Esophagus squamous epithelium (tissue), 4 donors: ENCODE measurements around the gene DLG2.

Source experiments
- POLR2A ChIP-seq, 4 donors: fragments of 450-650 bp; IDR thresholded peaks; one replicate each; pipeline ENCODE4 v1.6.1; 2017; ENCODE audit warnings: antibody characterized with exemption in 4 of 4, mild to moderate bottlenecking in 4 of 4, moderate library complexity in 3 of 4
- TF ChIP-seq, protein P1 (sequence below), 6 experiments: fragments of 450-650 bp in 4 of 6; fragments of 200-600 bp in 2 of 6; sonication (generic) in 2 of 6; IDR thresholded peaks; one replicate each; pipeline ENCODE4 v1.5.1; 2016 to 2019; ENCODE audit warnings: antibody characterized with exemption in 6 of 6, mild to moderate bottlenecking in 4 of 6, moderate library complexity in 4 of 6

DNA sequence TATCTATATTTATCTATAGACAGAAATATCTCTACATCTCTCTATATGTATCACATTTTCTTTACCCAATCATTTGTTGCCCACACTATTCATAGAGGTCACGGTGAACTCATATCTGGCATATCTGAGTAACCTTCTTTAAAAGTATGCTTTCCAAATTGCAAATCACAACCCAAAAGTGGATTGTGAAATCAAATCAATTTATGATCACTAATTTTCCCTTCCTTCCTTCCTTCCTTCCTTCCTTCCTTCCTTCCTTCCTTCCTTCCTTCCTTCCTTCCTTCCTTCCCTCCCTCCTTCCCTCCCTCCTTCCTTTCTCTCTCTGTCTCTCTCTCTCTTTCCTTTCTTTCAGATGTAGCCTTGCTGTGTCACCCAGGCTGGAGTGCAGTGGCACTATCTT, 1893.0 kb downstream of the DLG2 start:
- TF ChIP-seq, protein P1, sequence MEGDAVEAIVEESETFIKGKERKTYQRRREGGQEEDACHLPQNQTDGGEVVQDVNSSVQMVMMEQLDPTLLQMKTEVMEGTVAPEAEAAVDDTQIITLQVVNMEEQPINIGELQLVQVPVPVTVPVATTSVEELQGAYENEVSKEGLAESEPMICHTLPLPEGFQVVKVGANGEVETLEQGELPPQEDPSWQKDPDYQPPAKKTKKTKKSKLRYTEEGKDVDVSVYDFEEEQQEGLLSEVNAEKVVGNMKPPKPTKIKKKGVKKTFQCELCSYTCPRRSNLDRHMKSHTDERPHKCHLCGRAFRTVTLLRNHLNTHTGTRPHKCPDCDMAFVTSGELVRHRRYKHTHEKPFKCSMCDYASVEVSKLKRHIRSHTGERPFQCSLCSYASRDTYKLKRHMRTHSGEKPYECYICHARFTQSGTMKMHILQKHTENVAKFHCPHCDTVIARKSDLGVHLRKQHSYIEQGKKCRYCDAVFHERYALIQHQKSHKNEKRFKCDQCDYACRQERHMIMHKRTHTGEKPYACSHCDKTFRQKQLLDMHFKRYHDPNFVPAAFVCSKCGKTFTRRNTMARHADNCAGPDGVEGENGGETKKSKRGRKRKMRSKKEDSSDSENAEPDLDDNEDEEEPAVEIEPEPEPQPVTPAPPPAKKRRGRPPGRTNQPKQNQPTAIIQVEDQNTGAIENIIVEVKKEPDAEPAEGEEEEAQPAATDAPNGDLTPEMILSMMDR (IDR thresholded peaks at IDR 0.05) = no peak
- no peak for TF ChIP-seq POLR2A (IDR thresholded peaks at IDR 0.05)
